GM12872 (cell line): ENCODE measurements around the gene SMAD6.

Experiments used
- CTCF ChIP-seq: IDR thresholded peaks from 3 replicates; pipeline ENCODE4 v1.5.1; 2011; ENCODE audit warnings: low read depth, mild to moderate bottlenecking, low read length, moderate library complexity; ENCODE audit not compliant: insufficient read depth

SMAD6 gene

GRCh38 chr15:66819084-66819483 lies 117.0 kb downstream of the SMAD6 start:
- no peak for TF ChIP-seq CTCF

- no peak for TF ChIP-seq CTCF
These were observed 118.6 kb downstream of the SMAD6 start for GRCh38 chr15:66820481-66821176.

GRCh38 chr15:66821307-66821706 lies 119.3 kb downstream of the SMAD6 start:
- TF ChIP-seq CTCF: no peak

- no peak for TF ChIP-seq CTCF
These were observed 120.1 kb downstream of the SMAD6 start for GRCh38 chr15:66822114-66822513.

- TF ChIP-seq CTCF: no peak
These were observed 120.5 kb downstream of the SMAD6 start for GRCh38 chr15:66822576-66822975.

- no peak for TF ChIP-seq CTCF
These were observed 121.6 kb downstream of the SMAD6 start for GRCh38 chr15:66823601-66824000.

GRCh38 chr15:66824424-66824823 lies 122.4 kb downstream of the SMAD6 start:
- TF ChIP-seq CTCF: no peak
